ENCODE measurements around the gene WDR7.

DNA sequence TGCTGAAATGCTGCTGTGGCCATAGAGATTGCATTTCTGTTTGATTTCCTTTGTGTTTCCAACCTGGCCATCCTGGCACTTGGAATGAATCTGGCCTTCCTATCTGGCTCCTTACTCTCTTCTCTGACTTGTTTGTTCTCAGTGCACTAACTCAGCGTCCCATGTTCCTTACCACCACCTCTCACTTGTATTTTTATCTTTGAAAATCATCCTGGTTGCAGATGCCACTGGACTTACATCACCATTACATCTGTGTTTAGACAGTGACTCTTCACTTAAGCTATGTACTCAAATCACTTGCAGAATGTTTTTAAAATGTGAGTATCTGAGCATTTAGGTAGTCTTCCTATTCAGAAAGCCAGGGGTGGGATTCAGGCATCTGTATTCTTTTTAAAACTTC lies 239.5 kb downstream of the WDR7 start:
- TF ChIP-seq POLR2A (IDR thresholded peaks at IDR 0.05) (no peak), CTCF (IDR thresholded peaks at IDR 0.05) (no peak)

All from testis (tissue), 2 donors.